ENCODE measurements around the gene WDR44.

Gene WDR44

DNA sequence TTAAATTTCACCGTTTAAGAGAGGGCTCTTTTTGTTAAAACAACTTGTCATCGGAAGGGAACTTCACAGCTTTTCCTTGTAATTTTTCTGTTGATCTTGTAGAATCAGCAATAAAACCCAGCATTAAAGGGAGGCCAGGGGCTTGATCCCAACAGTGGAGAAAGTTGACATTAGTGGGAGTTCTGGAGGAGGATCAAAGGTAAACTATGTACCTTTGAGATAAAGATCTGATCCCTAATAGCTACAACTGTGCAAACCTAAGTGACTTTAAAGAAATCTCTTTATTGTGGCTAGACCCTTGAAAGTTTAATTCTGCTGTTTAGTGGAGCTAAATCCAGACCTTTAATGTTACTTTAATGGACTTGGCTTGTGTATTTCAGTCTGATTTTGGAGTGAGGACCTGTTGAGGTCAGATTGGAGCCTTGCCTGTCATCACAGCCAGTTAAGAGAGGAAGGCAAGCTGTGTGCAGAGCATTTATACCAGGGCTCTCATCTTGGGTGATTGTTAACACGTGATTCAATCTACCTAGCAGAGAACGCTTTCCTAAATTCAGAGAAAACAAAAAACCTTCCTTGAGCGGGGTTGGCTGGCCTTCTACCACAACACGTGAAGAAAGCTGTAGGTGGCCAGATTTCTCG, 151.4 kb downstream of the WDR44 start:
- Histone ChIP-seq H3K4me3 (ENCODE audit: low read length) (peak overlapping the region; percentile 99), H3K9me3 (ENCODE audit: insufficient read depth, low read length) (no peaks in the 10 kb centered on the region), H2AFZ (ENCODE audit: low read depth, low read length) (no peak overlapping the region), H3K4me1 (ENCODE audit: low read length) (peaks cover 14% of the 10 kb centered on the region), H3K36me3 (replicated peaks; ENCODE audit: low read depth, low read length) (no peaks in the 10 kb centered on the region), H4K20me1 (ENCODE audit: insufficient read depth, low read length) (no peaks in the 10 kb centered on the region), H3K27ac (ENCODE audit: low read length) (no peak overlapping the region), H3K9ac (ENCODE audit: low read length) (peak overlapping the region; percentile 84), H3K4me2 (ENCODE audit: low read length) (peak overlapping the region; percentile 87), H3K79me2 (ENCODE audit: low read length) (peaks cover 18% of the 10 kb centered on the region), H3K27me3 (ENCODE audit: low read depth, low read length) (no peaks in the 10 kb centered on the region)
- TF ChIP-seq, protein P1, sequence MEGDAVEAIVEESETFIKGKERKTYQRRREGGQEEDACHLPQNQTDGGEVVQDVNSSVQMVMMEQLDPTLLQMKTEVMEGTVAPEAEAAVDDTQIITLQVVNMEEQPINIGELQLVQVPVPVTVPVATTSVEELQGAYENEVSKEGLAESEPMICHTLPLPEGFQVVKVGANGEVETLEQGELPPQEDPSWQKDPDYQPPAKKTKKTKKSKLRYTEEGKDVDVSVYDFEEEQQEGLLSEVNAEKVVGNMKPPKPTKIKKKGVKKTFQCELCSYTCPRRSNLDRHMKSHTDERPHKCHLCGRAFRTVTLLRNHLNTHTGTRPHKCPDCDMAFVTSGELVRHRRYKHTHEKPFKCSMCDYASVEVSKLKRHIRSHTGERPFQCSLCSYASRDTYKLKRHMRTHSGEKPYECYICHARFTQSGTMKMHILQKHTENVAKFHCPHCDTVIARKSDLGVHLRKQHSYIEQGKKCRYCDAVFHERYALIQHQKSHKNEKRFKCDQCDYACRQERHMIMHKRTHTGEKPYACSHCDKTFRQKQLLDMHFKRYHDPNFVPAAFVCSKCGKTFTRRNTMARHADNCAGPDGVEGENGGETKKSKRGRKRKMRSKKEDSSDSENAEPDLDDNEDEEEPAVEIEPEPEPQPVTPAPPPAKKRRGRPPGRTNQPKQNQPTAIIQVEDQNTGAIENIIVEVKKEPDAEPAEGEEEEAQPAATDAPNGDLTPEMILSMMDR (IDR thresholded peaks at IDR 0.05; ENCODE audit: low read depth, low read length), result no peak
- TF ChIP-seq EZH2phosphoT487 (IDR thresholded peaks at IDR 0.05; ENCODE audit: low read depth), result no peak

DNA sequence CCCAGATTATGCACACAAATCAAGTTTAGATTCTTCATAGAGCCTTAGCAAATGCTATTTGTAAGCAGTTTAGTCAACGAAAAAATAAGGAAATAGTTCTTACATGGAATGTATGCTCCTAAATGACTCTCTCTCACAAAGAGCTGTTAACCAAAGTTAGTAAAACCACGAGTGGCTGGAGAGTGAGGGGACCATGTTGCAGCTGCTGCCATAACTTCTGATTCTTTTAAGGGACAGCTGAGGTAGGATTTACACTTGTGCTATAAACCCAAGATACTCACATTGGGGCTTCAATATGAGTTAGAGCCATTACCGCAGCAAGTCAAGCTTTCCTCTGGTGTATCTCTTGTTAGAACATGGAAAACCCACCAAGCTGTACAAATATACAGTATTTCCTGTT, 152.4 kb downstream of the WDR44 start:
- Histone ChIP-seq H3K4me2 (ENCODE audit: low read length) (no peak overlapping the region), H3K4me1 (ENCODE audit: low read length) (peaks cover 14% of the 10 kb centered on the region), H3K79me2 (ENCODE audit: low read length) (peaks cover 18% of the 10 kb centered on the region), H3K36me3 (replicated peaks; ENCODE audit: low read depth, low read length) (no peaks in the 10 kb centered on the region), H3K27ac (ENCODE audit: low read length) (no peak overlapping the region), H4K20me1 (ENCODE audit: insufficient read depth, low read length) (no peaks in the 10 kb centered on the region), H3K9ac (ENCODE audit: low read length) (no peak overlapping the region), H2AFZ (ENCODE audit: low read depth, low read length) (no peak overlapping the region), H3K4me3 (ENCODE audit: low read length) (no peak overlapping the region), H3K9me3 (ENCODE audit: insufficient read depth, low read length) (no peaks in the 10 kb centered on the region), H3K27me3 (ENCODE audit: low read depth, low read length) (no peaks in the 10 kb centered on the region)
- no peak for TF ChIP-seq EZH2phosphoT487 (IDR thresholded peaks at IDR 0.05; ENCODE audit: low read depth)
- TF ChIP-seq, protein P1 (IDR thresholded peaks at IDR 0.05; ENCODE audit: low read depth, low read length), result no peak

DNA sequence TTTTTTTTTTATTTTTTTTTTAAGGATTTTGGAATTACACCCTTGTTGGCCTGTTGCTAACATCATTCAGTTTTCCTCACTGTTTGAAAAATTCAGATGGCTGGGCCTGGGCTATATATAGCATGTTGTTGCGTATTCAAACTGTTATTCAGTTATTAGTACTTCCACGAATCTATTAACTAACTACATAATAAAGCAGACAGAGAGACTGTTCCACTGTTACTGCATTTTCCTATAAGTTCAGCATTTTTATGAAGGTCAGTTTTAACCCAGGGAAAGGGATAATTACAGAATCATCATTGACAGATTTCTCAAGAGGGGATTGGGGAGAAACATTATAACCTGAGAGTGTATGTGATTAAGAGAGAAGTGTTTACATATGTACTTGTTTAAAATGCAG, 152.8 kb downstream of the WDR44 start:
- Histone ChIP-seq H3K27ac (ENCODE audit: low read length) (no peak overlapping the region), H3K9me3 (ENCODE audit: insufficient read depth, low read length) (no peaks in the 10 kb centered on the region), H4K20me1 (ENCODE audit: insufficient read depth, low read length) (no peaks in the 10 kb centered on the region), H3K79me2 (ENCODE audit: low read length) (peaks cover 18% of the 10 kb centered on the region), H3K4me1 (ENCODE audit: low read length) (peaks cover 14% of the 10 kb centered on the region), H3K36me3 (replicated peaks; ENCODE audit: low read depth, low read length) (no peaks in the 10 kb centered on the region), H2AFZ (ENCODE audit: low read depth, low read length) (no peak overlapping the region), H3K9ac (ENCODE audit: low read length) (no peak overlapping the region), H3K4me3 (ENCODE audit: low read length) (no peak overlapping the region), H3K27me3 (ENCODE audit: low read depth, low read length) (no peaks in the 10 kb centered on the region), H3K4me2 (ENCODE audit: low read length) (no peak overlapping the region)
- TF ChIP-seq, protein P1 (IDR thresholded peaks at IDR 0.05; ENCODE audit: low read depth, low read length), result no peak
- no peak for TF ChIP-seq EZH2phosphoT487 (IDR thresholded peaks at IDR 0.05; ENCODE audit: low read depth)

DNA sequence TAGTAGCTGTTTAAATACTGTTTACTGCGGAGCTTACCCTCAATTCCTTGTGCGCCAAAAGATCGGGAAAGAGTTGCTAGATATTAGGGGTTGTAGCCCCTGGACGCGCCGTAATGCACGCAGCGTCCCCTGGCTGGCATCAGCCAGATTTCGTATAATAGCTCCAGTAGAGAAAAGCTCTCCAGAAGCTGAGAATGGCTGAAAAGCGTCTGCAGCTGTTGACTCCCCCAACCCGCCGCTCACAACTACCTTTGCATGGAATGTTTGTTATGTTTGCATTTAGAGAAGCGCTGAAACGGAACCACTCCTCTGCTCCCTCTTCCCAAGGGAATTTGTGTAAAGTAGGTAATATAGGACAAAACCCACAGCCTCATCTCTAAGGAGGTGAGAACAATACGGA, 153.4 kb downstream of the WDR44 start:
- H4K20me1 ChIP-seq (ENCODE audit: insufficient read depth, low read length), result no peaks in the 10 kb centered on the region; the same call in 1 of the 2 replicates
- TF ChIP-seq, protein P1 (IDR thresholded peaks at IDR 0.05; ENCODE audit: low read depth, low read length), result no peak
- TF ChIP-seq EZH2phosphoT487 (IDR thresholded peaks at IDR 0.05; ENCODE audit: low read depth), result no peak
- H3K4me2 ChIP-seq (ENCODE audit: low read length), result no peak overlapping the region
- H3K9me3 ChIP-seq (ENCODE audit: insufficient read depth, low read length), result no peaks in the 10 kb centered on the region
- H3K79me2 ChIP-seq (ENCODE audit: low read length), result peaks cover 18% of the 10 kb centered on the region
- H3K27me3 ChIP-seq (ENCODE audit: low read depth, low read length), result no peaks in the 10 kb centered on the region
- H3K4me3 ChIP-seq (ENCODE audit: low read length), result no peak overlapping the region
- no peak overlapping the region for H2AFZ ChIP-seq (ENCODE audit: low read depth, low read length)
- no peak overlapping the region for H3K27ac ChIP-seq (ENCODE audit: low read length)
- H3K36me3 ChIP-seq (replicated peaks; ENCODE audit: low read depth, low read length), result no peaks in the 10 kb centered on the region
- H3K9ac ChIP-seq (ENCODE audit: low read length), result no peak overlapping the region
- peaks cover 14% of the 10 kb centered on the region for H3K4me1 ChIP-seq (ENCODE audit: low read length)
